Stimulated activated CD4-positive, alpha-beta T cell treated with anti-CD3 and anti-CD28 coated beads, Interleukin-2, amount 100 ng/mL, for 4 hours (primary cell): Measurements from ENCODE around the gene RRAS2.

Experiments used
- DNase-seq: peaks from one replicate; pipeline ENCODE4 v3.0.0-alpha.2; 2020; ENCODE audit warnings: low read depth

The RRAS2 gene

GRCh38 chr11:14336507-14337503 is 22.2 kb downstream of the RRAS2 start:
- no peak for DNase-seq

GRCh38 chr11:14335712-14336111 is 23.3 kb downstream of the RRAS2 start:
- DNase-seq: no peak

- DNase-seq: no peak
These were observed 24.1 kb downstream of the RRAS2 start for GRCh38 chr11:14334893-14335292.

GRCh38 chr11:14334192-14334591 is 24.8 kb downstream of the RRAS2 start:
- DNase-seq: no peak

GRCh38 chr11:14331476-14332136 is 27.4 kb downstream of the RRAS2 start:
- DNase-seq: no peak

GRCh38 chr11:14330881-14331280 is 28.1 kb downstream of the RRAS2 start:
- DNase-seq: no peak

- no peak for DNase-seq
These were observed 29.3 kb downstream of the RRAS2 start for GRCh38 chr11:14329702-14330101.

- DNase-seq: no peak
These were observed 31.9 kb downstream of the RRAS2 start for GRCh38 chr11:14327116-14327515.

- no peak for DNase-seq
These were observed 35.8 kb downstream of the RRAS2 start for GRCh38 chr11:14323118-14323676.

GRCh38 chr11:14322510-14322909 is 36.5 kb downstream of the RRAS2 start:
- DNase-seq: no peak

- no peak for DNase-seq
These were observed 39.0 kb downstream of the RRAS2 start for GRCh38 chr11:14320020-14320419.

GRCh38 chr11:14318581-14318981 is 40.4 kb downstream of the RRAS2 start:
- DNase-seq: no peak

GRCh38 chr11:14317659-14318325 is 41.2 kb downstream of the RRAS2 start:
- DNase-seq: no peak

GRCh38 chr11:14315130-14315529 is 43.9 kb downstream of the RRAS2 start:
- no peak for DNase-seq

GRCh38 chr11:14314127-14314526 is 44.9 kb downstream of the RRAS2 start:
- DNase-seq: no peak

GRCh38 chr11:14312736-14313438 is 46.1 kb downstream of the RRAS2 start:
- DNase-seq: no peak

GRCh38 chr11:14310679-14311078 is 48.3 kb downstream of the RRAS2 start:
- DNase-seq: no peak

- no peak for DNase-seq
These were observed 49.4 kb downstream of the RRAS2 start for GRCh38 chr11:14309425-14310192.

- no peak for DNase-seq
These were observed 50.0 kb downstream of the RRAS2 start for GRCh38 chr11:14308897-14309387.

- no peak for DNase-seq
These were observed 50.7 kb downstream of the RRAS2 start for GRCh38 chr11:14308114-14308896.
